T47D (cell line): ENCODE data around the gene DOCK9.

ENCODE experiments used
- DNase-seq, 2 experiments: peaks; one replicate each; pipeline versions ENCODE4 v3.0.0 to v3.0.0-alpha.2; 2011 to 2012; ENCODE audit warnings: low read depth in 1 of 2, low spot score in 1 of 2
- JUND ChIP-seq: IDR thresholded peaks from 2 replicates; pipeline ENCODE4 v1.6.1; 2012; ENCODE audit warnings: low read depth
- in situ Hi-C: cut with HindIII; loops from 2 replicates; pipeline ENCODE4 v1.10.0; 2016; ENCODE audit warnings: low sequenced_read_pairs, low pct_unique_long_range_greater_than_20kb

DOCK9 gene

GRCh38 chr13:98796798-98797197 lies 181.1 kb downstream of the DOCK9 start:
- TF ChIP-seq JUND = no peak
- no peak for DNase-seq
- in situ Hi-C loops = no loop called here

DNA sequence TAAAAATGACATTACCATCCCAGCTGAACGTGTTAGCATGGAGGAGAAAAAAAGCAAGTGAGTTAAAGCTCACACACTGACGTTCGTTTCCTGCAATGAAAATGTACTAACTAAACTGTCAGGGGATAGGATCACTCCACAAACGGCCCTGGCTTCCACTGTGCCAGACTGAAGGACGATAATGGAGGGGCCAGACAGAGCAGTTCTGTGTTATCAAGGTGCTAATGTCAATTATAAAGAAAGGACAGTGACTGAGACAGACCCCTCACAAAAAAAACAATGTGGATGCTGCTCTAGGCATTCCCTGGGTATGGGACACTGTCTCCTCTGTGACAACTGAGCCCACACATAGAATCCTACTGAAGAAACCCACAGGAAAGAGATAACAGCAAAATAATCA lies 181.7 kb downstream of the DOCK9 start:
- no peak for TF ChIP-seq JUND
- no peak for DNase-seq
- in situ Hi-C loops = no loop called here

DNA sequence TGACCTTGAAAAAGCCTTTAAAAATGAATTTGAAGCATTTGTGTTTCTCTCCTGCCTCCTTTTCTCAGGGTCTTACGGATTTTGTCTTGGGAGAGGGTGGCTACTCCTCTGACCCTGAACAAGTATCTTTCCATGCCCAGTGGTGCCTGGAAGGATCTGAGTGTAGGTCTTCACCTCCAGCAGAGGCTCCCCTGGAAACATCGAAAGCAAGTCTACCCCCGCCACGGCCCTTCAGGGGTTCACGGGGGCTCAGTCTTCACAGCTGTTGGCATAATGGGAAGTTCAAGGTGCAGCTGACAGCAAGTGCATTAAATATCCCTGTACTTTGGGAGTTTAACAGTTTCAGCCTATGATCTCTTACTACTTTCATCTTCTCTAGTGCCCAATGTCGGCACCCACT lies 182.6 kb downstream of the DOCK9 start:
- no peak for DNase-seq
- no peak for TF ChIP-seq JUND
- in situ Hi-C loops = no loop called here

- DNase-seq = no peak
- in situ Hi-C loops = no loop called here
- no peak for TF ChIP-seq JUND
These were observed 183.4 kb downstream of the DOCK9 start for GRCh38 chr13:98794498-98794897.

DNA sequence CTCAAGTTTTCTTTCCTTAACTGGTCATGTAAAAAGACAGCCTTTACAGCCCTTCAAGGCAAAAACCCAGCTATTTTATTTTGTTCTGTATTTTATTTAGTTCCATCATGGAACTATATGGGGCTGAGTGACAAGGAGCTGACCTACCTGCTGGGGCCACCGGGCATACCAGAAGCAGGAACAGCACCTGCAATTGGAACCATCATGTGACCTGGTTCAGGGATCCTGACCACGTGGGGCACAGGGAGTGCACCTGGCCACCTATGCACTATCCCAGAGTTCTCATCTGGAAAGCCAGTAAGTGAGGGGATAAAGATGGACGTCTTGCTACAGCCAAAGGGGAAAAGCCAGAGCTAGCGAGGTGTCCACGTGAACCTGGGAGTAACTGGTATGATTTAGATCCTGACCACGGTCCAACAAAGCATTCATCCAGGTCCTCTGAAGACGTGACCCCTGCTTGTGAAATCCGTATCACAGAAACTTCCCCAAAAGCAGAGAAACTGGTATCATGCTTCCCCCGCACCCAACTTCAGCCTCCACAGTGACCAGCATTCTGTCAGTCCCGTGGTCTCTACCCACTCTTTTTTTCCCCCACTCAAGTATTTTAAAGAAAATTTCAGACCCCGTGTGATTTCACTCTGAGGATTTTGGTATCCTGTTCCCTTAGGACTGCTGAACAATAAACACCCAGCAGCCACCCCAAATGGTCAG lies 184.9 kb downstream of the DOCK9 start:
- TF ChIP-seq JUND = no peak
- no peak for DNase-seq
- in situ Hi-C loops = no loop called here

- DNase-seq = no peak
- in situ Hi-C loops = no loop called here
- TF ChIP-seq JUND = no peak
These were observed 185.5 kb downstream of the DOCK9 start for GRCh38 chr13:98792321-98792720.

DNA sequence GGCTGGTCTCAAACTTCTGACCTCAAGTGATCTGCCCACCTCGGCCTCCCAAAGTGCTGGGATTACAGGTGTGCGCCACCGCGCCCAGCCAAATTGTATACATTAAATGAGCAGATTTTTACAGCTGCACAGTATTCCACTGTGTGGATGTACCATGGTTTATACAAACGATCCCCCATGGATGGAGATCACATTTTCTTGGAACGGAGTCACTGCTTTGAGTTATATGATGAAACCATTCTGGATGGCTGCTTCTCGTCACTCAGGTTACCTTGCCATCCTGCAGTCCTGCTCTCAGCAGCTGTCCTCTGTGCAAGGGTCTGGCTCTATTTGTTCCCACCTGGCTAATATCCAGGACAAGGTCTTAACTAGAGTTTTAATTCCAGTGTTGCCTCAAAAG lies 186.3 kb downstream of the DOCK9 start:
- TF ChIP-seq JUND = no peak
- in situ Hi-C loops = no loop called here

DNA sequence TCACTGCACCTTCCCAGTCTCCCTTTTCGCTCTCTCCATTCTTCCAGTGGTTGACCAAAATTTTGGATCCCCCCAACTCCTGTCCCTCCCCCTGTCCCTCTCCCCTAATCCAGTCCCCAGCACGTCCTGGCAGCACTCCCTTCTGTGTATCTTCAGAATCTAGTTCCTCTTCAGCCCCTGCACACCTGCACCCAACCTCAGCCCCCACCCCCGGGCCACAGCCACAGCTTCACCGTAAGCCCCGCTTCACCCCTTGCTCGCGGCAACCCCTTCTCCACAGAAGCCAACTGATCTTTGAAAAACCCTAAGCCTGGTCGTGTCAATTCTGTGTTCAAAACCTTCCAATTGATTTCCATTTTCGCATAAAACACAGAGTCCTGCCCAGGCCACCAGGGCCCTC lies 189.9 kb downstream of the DOCK9 start:
- TF ChIP-seq JUND = no peak
- no peak for DNase-seq

More for the DNA sequence above, 186.3 kb downstream of the DOCK9 start:
- DNase-seq = no peak

DNA sequence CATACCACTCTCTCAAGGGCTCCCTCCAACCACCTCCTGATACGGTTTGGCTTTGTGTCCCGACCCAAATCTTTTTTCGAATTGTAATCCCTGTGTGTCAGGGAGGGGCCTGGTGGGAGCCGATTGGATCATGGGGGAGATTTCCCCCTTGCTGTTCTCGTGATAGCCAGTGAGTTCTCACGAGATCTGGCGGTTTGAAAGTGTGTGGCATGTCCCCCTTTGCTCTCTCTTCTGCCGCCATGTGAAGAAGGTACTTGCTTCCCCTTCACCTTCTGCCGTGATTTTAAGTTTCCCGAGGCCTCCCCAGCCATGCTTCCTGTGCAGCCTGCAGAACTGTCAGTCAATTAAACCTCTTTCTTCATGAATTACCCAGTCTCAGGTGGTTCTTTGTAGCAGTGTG lies 190.7 kb downstream of the DOCK9 start:
- no peak for DNase-seq
- no peak for TF ChIP-seq JUND
- in situ Hi-C loops = no loop called here

More for the DNA sequence above, 189.9 kb downstream of the DOCK9 start:
- in situ Hi-C loops = no loop called here

DNA sequence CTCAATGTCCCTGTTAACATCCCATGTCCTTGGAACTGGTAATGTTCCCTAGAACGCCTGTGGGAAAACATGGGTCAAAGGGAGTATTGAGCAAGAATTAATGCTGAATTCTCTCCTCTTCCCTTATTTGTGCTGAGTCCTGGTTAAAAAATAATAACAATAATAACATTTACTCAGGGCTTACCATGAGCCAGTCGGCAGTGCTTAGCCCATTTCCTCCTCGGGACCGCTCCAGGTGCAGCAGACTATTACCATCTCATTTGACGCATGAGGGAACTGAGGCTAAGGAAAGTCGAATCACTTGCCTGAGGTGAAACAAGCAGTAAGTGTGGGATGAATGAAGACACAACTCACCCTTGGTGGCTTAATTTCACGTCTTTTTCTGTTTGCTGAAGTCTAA lies 191.8 kb downstream of the DOCK9 start:
- in situ Hi-C loops = no loop called here
- no peak for DNase-seq
- no peak for TF ChIP-seq JUND

DNA sequence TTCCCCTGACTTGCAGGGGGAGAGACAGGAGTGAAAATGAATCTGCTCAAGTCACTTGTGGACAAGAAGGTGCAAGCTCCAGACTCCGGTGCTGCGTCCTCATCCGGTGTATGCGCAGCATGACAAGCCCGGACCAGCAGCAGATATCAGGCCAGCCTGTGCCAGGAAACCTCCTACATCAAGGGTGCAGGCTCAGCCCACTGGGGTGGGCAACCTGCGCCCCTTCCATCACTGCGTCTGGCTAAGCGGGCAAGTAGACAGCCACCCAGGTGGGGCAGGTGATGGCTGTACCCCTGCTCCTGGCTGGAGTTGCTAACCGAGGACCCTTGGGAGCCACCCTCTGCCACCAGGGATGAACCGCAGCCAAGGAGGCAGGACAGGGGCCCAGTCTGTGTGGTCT lies 192.5 kb downstream of the DOCK9 start:
- in situ Hi-C loops = no loop called here
- TF ChIP-seq JUND = no peak
- no peak for DNase-seq

DNA sequence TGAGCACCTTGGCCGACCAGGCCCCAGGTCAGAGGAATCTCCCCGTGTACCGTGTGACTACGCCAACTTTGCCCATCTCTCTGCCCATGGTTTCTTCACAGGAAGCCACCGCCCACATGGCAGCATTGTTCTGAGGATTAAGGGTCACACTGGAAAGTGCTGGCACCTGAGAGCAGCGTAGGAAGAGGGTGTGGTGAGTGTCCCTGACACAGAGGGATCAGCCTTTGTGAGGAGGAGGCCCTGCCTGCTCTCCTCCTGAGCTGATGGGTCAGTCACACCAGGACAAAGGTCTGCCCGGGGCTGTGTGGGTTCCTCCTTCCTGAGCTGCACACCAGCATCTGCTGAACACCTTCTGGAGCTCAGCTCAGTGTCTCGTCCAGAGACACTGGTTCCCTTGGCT lies 193.2 kb downstream of the DOCK9 start:
- no peak for TF ChIP-seq JUND
- in situ Hi-C loops = no loop called here
- no peak for DNase-seq

GRCh38 chr13:98783856-98784478 lies 193.9 kb downstream of the DOCK9 start:
- in situ Hi-C loops = no loop called here
- TF ChIP-seq JUND = no peak
- peak in 1 of 2 experiments; percentile 27 for DNase-seq

DNA sequence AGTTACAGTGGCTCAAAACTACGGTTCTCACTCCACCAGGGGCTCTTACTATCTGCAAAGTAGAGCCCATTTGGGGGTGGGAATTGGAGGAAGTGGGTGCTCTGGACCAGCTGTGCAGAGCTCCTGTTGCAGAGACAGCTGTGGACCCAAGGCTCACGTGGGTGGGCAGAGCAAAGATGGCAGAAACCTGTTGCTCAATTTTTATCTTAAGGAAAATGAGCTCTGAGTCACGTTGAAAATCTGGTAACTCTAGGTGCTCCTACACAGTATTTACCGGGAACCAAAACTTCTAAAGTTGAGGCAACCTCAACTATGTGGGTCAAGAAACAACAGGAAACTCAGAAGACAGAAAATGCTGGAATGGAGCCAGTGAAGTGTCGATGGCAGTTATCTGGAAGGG lies 195.2 kb downstream of the DOCK9 start:
- TF ChIP-seq JUND = no peak
- in situ Hi-C loops = no loop called here
- DNase-seq = no peak
